A549 (cell line): ENCODE data around the gene DCD. TPM values are rescaled to one million over a fixed set of nuclear protein-coding genes. Genes with fewer than 3 reads are reported as not detected.

Source experiments
- ATAC-seq, 2 experiments: fragments of 200-7000 bp in 1 of 2; fragments of >200 bp in 1 of 2; cut with Nextera tagmentation in 1 of 2; cut with Tn5 transposase in 1 of 2; 3 replicates each; pipeline versions ENCODE4 v1.8.0 to v1.9.1; 2018 to 2020; ENCODE audit warnings: mild to moderate bottlenecking in 1 of 2, moderate library complexity in 1 of 2
- CTCF ChIA-PET: fragments of 300-600 bp; sonication (Branson Sonifier 250); formaldehyde crosslinking; extraction: SDS; loops from one replicate; lab custom pipeline; 2021; ENCODE audit warnings: antibody characterized with exemption, inconsistent platforms; lab: Yijun Ruan, JAX
- POLR2A ChIA-PET: fragments of 350-600 bp; formaldehyde crosslinking; extraction: SDS; loops from one replicate; lab custom pipeline; 2021; ENCODE audit warnings: antibody characterized with exemption, inconsistent platforms; lab: Yijun Ruan, JAX
- DNase-seq, 2 experiments: peaks; one replicate each; pipeline versions ENCODE4 v3.0.0 to v3.0.0-alpha.2; 2011 to 2016; ENCODE audit warnings: low read depth in 1 of 2, low spot score in 1 of 2
- FAIRE-seq: peaks from 2 replicates; lab custom pipeline; 2011; peaks lifted over from hg19 to GRCh38; lab: Jason Lieb, UNC
- H3K27ac ChIP-seq, 2 experiments: fragments of >200 bp; sonication (Bioruptor Twin); formaldehyde crosslinking; 3 replicates each; pipeline ENCODE4 v1.5.1; 2016 to 2017
- H3K4me1 ChIP-seq: fragments of >200 bp; sonication (Bioruptor Twin); formaldehyde crosslinking; 3 replicates; pipeline ENCODE4 v1.6.1; 2016
- H3K4me2 ChIP-seq: fragments of >200 bp; sonication (Bioruptor Twin); formaldehyde crosslinking; 3 replicates; pipeline ENCODE4 v1.6.1; 2016
- H3K4me3 ChIP-seq: fragments of >200 bp; sonication (Bioruptor Twin); formaldehyde crosslinking; 3 replicates; pipeline ENCODE4 v1.5.1; 2016
- H3K9me3 ChIP-seq: fragments of >200 bp; sonication (Bioruptor Twin); formaldehyde crosslinking; 3 replicates; pipeline ENCODE4 v1.6.1; 2016
- BHLHE40 ChIP-seq: IDR thresholded peaks from 2 replicates; pipeline ENCODE4 v1.6.1; 2012; ENCODE audit warnings: low read depth, low read length, inconsistent platforms
- CEBPB ChIP-seq, 2 experiments: fragments of >200 bp in 1 of 2; sonication (Bioruptor Twin) in 1 of 2; formaldehyde crosslinking in 1 of 2; IDR thresholded peaks; 2 replicates each; pipeline ENCODE4 v1.6.1; 2012 to 2016
- CHD4 ChIP-seq: fragments of 200-600 bp; sonication (generic); IDR thresholded peaks from 2 replicates; pipeline ENCODE4 v1.6.1; 2016; ENCODE audit warnings: antibody characterized with exemption, mild to moderate bottlenecking, borderline replicate concordance
- EHF ChIP-seq: fragments of 250-450 bp; sonication (Bioruptor Pico); IDR thresholded peaks from 2 replicates; pipeline ENCODE4 v1.5.0; 2020; ENCODE audit warnings: mild to moderate bottlenecking
- FOSL2 ChIP-seq, 2 experiments: fragments of 450-650 bp in 1 of 2; fragments of >200 bp in 1 of 2; sonication (Bioruptor Twin) in 1 of 2; formaldehyde crosslinking; IDR thresholded peaks; 2 replicates each; pipeline versions ENCODE4 v1.5.0 to v1.6.1; 2016 to 2020; ENCODE audit warnings: mild to moderate bottlenecking in 1 of 2, moderate library complexity in 1 of 2
- HDAC2 ChIP-seq: fragments of 200-600 bp; sonication (generic); IDR thresholded peaks from 2 replicates; pipeline ENCODE4 v1.6.1; 2016
- HES2 ChIP-seq: fragments of >200 bp; sonication (Bioruptor Twin); formaldehyde crosslinking; IDR thresholded peaks from 2 replicates; pipeline ENCODE4 v1.6.1; 2016
- HOXA7 ChIP-seq: fragments of 250-450 bp; sonication (Bioruptor Pico); IDR thresholded peaks from 2 replicates; pipeline ENCODE4 v1.5.0; 2020; ENCODE audit warnings: mild to moderate bottlenecking, moderate library complexity
- KDM5A ChIP-seq: fragments of 200-600 bp; sonication (generic); IDR thresholded peaks from 2 replicates; pipeline ENCODE4 v1.6.1; 2016; ENCODE audit warnings: antibody characterized with exemption, mild to moderate bottlenecking
- MAZ ChIP-seq: fragments of 150-350 bp; IDR thresholded peaks from 2 replicates; pipeline ENCODE4 v1.6.1; 2014; ENCODE audit warnings: antibody characterized with exemption, low read depth, low read length, borderline replicate concordance
- NPAS2 ChIP-seq: fragments of 250-450 bp; sonication (Bioruptor Pico); IDR thresholded peaks from 2 replicates; pipeline ENCODE4 v1.8.0; 2022; ENCODE audit warnings: mild to moderate bottlenecking, moderate library complexity, borderline replicate concordance
- PBX3 ChIP-seq: IDR thresholded peaks from 2 replicates; pipeline ENCODE4 v1.6.1; 2012
- REST ChIP-seq: fragments of 200-600 bp; sonication (generic); IDR thresholded peaks from 2 replicates; pipeline ENCODE4 v1.6.1; 2016; ENCODE audit warnings: antibody characterized with exemption, mild to moderate bottlenecking, moderate library complexity
- ZFP36 ChIP-seq: fragments of 450-650 bp; IDR thresholded peaks from 2 replicates; pipeline ENCODE4 v1.6.1; 2014; ENCODE audit warnings: borderline replicate concordance; ENCODE audit not compliant: partially characterized antibody
- WGBS: methylation state at CpG from one replicate; pipeline ENCODE4 v1.1.6; 2017; ENCODE audit errors: missing lambda C conversion rate; 5-methylcytosine and 5-hydroxymethylcytosine counted together
- polyA plus RNA-seq, 4 experiments: library from polyadenylated mRNA; depleted of rRNA in 3 of 4; stranded (reverse); fragments of >200 nt; fragmentation: RNase III in 1 of 4; extraction: RNeasy Plus Mini Kit Qiagen cat#74134 plus additional on column Dnase treatment in 1 of 4; gene quantifications; 2 replicates in 3 of 4; 3 replicates in 1 of 4; pipeline ENCODE4 v1.2.3, GENCODE V29; 2011 to 2017

Gene DCD
- polyA plus RNA-seq, 2 of the 4 experiments (the other 2 are of a cell fraction): not detected

- H3K4me3 ChIP-seq: no peak overlapping the region
- POLR2A ChIA-PET: no interaction called here
- TF ChIP-seq ZFP36 (no peak), CHD4 (no peak), MAZ (no peak)
- TF ChIP-seq, all 56 proteins: peak for 0
- Histone ChIP-seq H3K27ac (no peak overlapping the region), H3K9me3 (peaks cover 8% of the 10 kb centered on the region; the same call in 1 of the 3 replicates), H3K4me1 (no peaks in the 10 kb centered on the region), H3K4me2 (no peak overlapping the region)
- no peak for DNase-seq
- no peak for FAIRE-seq
- no peak for ATAC-seq
- 2% methylated on average over 12 of the region's 12 CpGs for WGBS
- CTCF ChIA-PET: no interaction called here
Observed at GRCh38 chr12:54684636-54685630, 36.8 kb upstream of the DCD start.

- POLR2A ChIA-PET: no interaction called here
- no peak overlapping the region for H3K4me3 ChIP-seq
- no peaks in the 10 kb centered on the region for H3K4me1 ChIP-seq
- no peak overlapping the region for H3K27ac ChIP-seq
- no peak overlapping the region for H3K4me2 ChIP-seq
- TF ChIP-seq REST (no peak), KDM5A (no peak), HES2 (no peak), HOXA7 (CRISPR knock-in tag) (no peak), BHLHE40 (no peak), PBX3 (no peak), EHF (CRISPR knock-in tag) (no peak), ZFP36 (no peak), FOSL2 (IDR thresholded peaks at IDR 0.05) (no peak), FOSL2 (CRISPR knock-in tag; IDR thresholded peaks at IDR 0.05) (no peak)
- no peak for ATAC-seq
- CTCF ChIA-PET: no interaction called here
- no peak for DNase-seq
- H3K9me3 ChIP-seq: peaks cover 8% of the 10 kb centered on the region; the same call in 1 of the 3 replicates
- no peak for FAIRE-seq
- WGBS: 1% methylated on average over 2 of the region's 2 CpGs
Observed at GRCh38 chr12:54683398-54683797, 35.2 kb upstream of the DCD start.

- H3K9me3 ChIP-seq: peaks cover 7% of the 10 kb centered on the region; the same call in 1 of the 3 replicates
- DNase-seq (no peak), ATAC-seq (no peak)
- no peaks in the 10 kb centered on the region for H3K4me1 ChIP-seq
- CTCF ChIA-PET: interaction anchor here (1.6 kb wide), 1 partner anchor 19 kb away, joined by 6 read pairs; no protein-coding TSS in a partner anchor
- H3K4me3 ChIP-seq: no peak overlapping the region
- POLR2A ChIA-PET: no interaction called here
- H3K27ac ChIP-seq: no peak overlapping the region
- TF ChIP-seq HDAC2 (no peak), NPAS2 (no peak), PBX3 (no peak), BHLHE40 (no peak), CEBPB (IDR thresholded peaks at IDR 0.05) (no peak)
- TF ChIP-seq, all 56 proteins: peak for 0
- WGBS: 0% methylated on average over 1 of the region's 1 CpG
- no peak for FAIRE-seq
- H3K4me2 ChIP-seq: no peak overlapping the region
Observed at GRCh38 chr12:54682674-54683073, 34.5 kb upstream of the DCD start.
